ENCODE results near the gene REM1.

DNA sequence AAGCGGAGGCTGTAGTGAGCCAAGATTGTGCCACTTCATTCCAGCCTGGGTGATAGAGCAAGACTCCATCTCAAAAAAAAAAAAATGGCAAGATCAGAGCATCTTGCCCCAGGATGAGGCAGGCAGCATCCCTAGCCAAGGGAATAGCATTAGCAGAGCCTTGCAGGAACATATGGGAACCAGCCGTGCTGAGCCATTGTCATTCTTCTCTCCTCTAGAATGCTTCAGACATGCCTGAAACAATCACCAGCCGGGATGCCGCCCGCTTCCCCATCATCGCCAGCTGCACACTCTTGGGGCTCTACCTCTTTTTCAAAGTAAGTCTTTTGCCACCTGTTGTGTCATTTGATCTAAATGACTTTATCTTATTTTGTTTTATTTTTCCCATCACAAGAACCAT lies 52.2 kb downstream of the REM1 start:
- TF ChIP-seq, protein P1, sequence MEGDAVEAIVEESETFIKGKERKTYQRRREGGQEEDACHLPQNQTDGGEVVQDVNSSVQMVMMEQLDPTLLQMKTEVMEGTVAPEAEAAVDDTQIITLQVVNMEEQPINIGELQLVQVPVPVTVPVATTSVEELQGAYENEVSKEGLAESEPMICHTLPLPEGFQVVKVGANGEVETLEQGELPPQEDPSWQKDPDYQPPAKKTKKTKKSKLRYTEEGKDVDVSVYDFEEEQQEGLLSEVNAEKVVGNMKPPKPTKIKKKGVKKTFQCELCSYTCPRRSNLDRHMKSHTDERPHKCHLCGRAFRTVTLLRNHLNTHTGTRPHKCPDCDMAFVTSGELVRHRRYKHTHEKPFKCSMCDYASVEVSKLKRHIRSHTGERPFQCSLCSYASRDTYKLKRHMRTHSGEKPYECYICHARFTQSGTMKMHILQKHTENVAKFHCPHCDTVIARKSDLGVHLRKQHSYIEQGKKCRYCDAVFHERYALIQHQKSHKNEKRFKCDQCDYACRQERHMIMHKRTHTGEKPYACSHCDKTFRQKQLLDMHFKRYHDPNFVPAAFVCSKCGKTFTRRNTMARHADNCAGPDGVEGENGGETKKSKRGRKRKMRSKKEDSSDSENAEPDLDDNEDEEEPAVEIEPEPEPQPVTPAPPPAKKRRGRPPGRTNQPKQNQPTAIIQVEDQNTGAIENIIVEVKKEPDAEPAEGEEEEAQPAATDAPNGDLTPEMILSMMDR (IDR thresholded peaks at IDR 0.05) = no peak
- no peak for TF ChIP-seq POLR2A (IDR thresholded peaks at IDR 0.05)

Data from lower leg skin (tissue), 3 donors.